ENCODE results near the gene ZMAT2.
"Not testable (repeated sequence)": the region's sequence is repeated elsewhere in the genome, so short reads cannot be mapped to it uniquely, and the experiment has no call there.

The ZMAT2 gene

DNA sequence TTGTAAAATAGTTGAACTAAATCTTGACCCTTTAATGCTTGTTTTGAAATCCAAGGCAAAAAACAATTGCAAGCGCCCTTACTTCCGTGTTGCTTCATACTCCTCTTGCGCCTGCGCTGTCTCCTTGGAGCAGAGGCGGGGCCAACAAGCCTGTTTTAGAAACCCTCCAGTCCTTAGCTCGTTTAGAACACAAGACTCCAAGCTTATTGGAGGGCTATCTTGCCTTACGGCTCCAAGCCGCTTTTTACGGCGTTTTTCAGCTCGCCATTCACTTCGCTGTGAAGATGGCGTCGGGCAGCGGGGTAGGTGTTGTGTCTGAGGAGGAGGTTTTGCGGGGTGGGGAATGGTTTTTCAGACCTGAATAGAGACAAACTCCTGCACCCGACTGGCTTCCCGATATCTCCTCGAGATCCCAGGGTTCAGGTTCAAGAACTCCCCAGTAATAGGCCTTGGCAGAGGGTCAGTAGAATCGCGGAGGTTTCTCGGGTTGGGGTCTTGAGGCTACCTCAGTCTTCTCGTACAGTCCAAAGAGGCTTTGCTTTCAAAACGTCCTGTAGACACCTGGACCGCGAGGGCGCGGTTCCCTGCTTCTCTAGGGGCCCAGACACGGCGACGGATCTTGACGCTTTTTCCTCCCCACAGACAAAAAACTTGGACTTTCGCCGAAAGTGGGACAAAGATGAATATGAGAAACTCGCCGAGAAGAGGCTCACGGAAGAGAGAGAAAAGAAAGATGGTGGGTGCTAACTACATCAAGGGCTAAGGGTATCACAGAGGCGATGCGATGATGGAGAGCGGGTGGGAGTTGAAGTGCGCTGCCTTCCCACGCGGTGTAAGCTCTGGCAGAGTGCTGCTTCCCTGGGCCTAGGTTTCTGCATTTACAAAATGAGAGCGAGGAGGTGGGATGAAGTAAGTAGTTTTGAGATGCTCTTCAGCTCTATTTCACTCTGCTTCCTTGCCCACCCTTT lies at the start of gene ZMAT2:
TSS of gene ZMAT2 (plus strand) at position 271 of the 968 bp plus-strand sequence. CDS start at position 285, 14 bp downstream.
- DNase-seq, result peak; percentile 92

- DNase-seq, result no peak
These were observed 41.4 kb upstream of the ZMAT2 start for GRCh38 chr5:140658870-140659269.

- not testable (repeated sequence) for DNase-seq
These were observed 39.9 kb upstream of the ZMAT2 start for GRCh38 chr5:140660371-140660770.

DNA sequence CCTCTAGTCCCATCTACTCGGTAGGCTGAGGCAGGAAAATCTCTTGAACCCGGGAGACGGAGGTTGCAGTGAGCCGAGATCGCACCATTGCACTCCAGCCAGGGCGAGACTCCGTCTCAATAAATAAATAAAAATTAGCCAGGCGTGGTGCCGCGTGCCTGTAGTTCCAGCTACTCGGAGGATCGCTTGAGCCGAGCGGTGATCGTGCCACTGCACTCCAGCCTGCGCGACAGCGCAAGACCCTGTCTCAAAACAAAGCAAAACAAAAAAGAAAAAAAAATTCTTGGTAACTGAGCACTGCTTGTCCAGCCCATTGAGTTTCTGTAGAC lies 36.3 kb upstream of the ZMAT2 start:
- DNase-seq, result no peak

GRCh38 chr5:140664359-140665119 lies 35.7 kb upstream of the ZMAT2 start, which contains the start of gene WDR55:
Gene WDR55 (plus strand): TSS chr5:140664904. CDS start chr5:140664913, 9 bp downstream.
- DNase-seq, result peak; percentile 88

- not testable (repeated sequence) for DNase-seq
These were observed 29.2 kb upstream of the ZMAT2 start for GRCh38 chr5:140671035-140671434.

DNA sequence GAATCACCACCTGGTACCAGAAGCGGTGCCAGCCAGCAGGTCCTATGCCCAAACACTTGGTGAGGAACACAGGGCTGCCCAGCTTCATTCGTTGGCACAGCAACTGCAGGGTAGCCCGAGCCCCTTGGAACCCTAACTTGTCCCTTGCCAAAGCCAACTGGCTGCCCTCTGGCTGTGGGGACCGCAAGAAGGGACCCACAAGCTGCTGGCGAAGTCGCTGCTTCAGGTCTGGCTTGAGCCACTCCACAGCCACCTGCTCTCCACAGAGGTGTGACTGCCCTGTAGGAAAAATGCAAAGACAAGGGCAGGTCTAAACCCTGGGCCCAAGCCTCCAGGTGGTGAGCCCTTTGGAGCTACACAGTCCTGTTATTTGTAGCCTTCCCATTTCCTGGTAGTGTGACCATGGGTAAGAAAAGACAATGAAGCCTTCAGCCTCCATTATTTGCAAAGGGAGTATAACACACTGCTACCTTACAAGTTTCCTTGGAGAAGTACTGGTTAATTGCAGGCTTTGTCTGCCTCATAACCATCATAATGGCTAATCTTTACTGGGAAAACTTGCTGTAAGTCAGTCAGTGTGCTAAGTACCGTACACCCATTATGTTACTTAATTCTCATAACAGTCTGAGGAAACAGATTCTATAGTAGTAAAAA lies 28.6 kb upstream of the ZMAT2 start:
- no peak for DNase-seq

GRCh38 chr5:140672455-140673186 lies 27.6 kb upstream of the ZMAT2 start:
- no peak for DNase-seq

GRCh38 chr5:140673187-140673976 lies 26.9 kb upstream of the ZMAT2 start, which contains the start of gene DND1:
Gene DND1 (minus strand): TSS chr5:140673576. CDS start chr5:140673542, 34 bp downstream.
- no peak for DNase-seq

- DNase-seq, result no peak
These were observed 26.0 kb upstream of the ZMAT2 start for GRCh38 chr5:140674211-140674610.

DNA sequence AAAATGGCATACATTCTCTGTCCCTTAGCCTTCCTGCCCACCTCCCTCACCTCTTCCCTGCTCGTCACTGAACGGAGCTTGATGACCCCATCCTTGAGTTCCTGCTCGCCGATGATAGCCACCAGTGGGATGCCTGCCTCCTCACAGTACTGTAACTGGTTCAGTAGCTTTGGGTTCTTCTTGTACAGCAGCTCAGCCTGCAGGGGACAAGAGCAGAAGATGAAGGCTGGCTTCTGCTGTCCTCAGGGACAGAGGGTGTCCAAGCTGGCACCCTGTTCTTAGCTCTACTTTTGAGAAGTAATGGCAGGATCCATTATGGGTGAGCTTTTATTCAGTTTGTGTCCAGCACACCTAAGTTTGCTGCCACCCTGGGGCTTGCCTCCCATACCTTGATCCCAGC lies 25.6 kb upstream of the ZMAT2 start:
- DNase-seq, result no peak

- no peak for DNase-seq
These were observed 22.3 kb upstream of the ZMAT2 start for GRCh38 chr5:140677947-140678346.

GRCh38 chr5:140678993-140679392 lies 21.3 kb upstream of the ZMAT2 start:
- DNase-seq, result no peak

DNA sequence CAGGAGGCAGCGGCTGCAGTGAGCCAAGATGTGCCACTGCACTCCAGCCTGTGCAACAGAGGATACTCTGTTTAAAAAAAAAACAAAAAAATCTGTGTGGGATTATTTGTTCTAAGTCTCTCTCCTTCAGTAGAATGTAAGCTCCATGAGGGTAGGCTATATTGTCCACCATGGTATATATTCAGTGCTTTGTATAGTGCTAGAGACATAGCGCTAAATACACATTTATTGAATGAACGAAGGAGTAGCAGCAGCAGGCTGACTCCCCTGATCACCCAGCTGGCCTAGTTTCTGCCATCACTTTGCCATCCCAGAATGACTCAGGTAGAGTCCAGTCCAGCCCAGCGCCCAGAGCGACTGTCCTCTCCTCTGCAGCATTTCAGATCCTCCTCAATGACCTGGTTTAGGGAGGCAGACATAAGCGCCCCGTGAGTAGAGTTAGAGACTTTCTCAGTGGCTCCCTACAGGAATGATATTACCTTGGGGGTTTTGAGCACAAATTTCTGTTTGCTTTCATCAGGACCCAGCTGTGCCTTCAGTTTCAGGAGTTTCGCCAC lies 9.8 kb upstream of the ZMAT2 start:
- DNase-seq, result no peak

GRCh38 chr5:140690941-140691924 lies 9.0 kb upstream of the ZMAT2 start, which contains the start of the genes HARS1 and HARS2:
Gene HARS1 (minus strand): TSS chr5:140691370. CDS start chr5:140691304, 66 bp downstream.
Gene HARS2 (plus strand): TSS chr5:140691455. CDS start chr5:140691649, 194 bp downstream.
- DNase-seq, result peak; percentile 92

DNA sequence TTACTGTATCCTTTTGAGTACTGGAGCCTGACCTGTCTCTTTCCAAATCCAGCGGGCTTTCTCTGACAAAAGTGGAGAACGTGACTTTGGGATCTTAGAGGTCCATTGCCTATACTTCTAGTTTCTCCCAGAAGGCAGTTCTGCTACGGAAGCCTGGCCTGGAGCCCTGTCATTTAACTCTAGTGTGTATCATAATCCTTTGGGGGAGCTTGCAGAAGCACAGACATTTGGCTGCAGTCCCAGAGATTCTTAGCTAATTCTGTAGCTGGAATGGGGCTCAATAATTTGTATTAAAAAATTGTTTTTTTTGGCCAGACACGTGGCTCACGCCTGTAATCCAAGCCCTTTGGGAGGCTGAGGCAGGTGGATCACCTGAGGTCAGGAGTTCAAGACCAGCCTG lies 6.0 kb upstream of the ZMAT2 start:
- no peak for DNase-seq

DNA sequence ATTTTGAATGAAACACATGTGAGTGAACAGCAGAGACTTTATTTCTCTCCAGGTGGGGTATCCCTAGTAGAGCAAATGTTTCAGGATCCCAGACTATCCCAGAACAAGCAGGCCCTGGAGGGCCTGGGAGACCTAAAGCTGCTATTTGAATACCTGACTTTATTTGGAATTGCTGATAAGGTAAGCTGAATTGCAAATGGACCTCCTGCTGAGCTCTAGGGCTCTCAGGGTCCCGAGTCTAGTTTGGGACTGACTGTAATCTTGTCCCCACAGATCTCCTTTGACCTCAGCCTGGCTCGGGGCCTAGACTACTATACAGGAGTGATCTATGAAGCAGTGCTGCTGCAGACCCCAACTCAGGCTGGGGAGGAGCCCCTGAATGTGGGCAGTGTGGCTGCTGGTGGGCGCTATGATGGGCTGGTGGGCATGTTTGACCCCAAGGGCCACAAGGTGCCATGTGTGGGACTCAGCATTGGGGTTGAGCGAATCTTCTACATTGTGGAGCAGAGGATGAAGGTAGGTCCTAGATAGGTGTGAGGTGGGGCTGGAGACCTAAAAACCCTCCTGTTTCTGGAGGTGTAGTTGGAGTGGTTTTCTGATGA lies 3.3 kb upstream of the ZMAT2 start:
- DNase-seq, result no peak

GRCh38 chr5:140707812-140708211 lies 7.6 kb downstream of the ZMAT2 start:
- no peak for DNase-seq

- DNase-seq, result not testable (repeated sequence)
These were observed 8.5 kb downstream of the ZMAT2 start for GRCh38 chr5:140708787-140709186.
